CD14-positive monocyte (primary cell): Measurements from ENCODE around the gene ZBTB17. TPM values are rescaled to one million over a fixed set of nuclear protein-coding genes. Genes with fewer than 3 reads are reported as not detected.

ENCODE experiments used
- DNase-seq, 3 donors: peaks; one replicate each; pipeline ENCODE4 v3.0.0-alpha.2; 2011 to 2022
- H2AFZ ChIP-seq: 2 replicates; pipeline ENCODE4 v1.6.0; 2012; ENCODE audit warnings: mild to moderate bottlenecking, low read depth, low read length, inconsistent platforms; ENCODE audit not compliant: insufficient read depth, poor library complexity, severe bottlenecking
- H3K27ac ChIP-seq, 2 donors: 1 replicate in 1 of 2; 2 replicates in 1 of 2; pipeline ENCODE4 v1.5.1; 2012 to 2013; ENCODE audit warnings: low read length in 2 of 2, control low read depth in 1 of 2, inconsistent platforms in 1 of 2, low read depth in 1 of 2, mild to moderate bottlenecking in 1 of 2
- H3K27me3 ChIP-seq, 2 donors: one replicate each; pipeline versions ENCODE4 v1.6.0 to v1.6.1; 2011 to 2013; ENCODE audit warnings: low read length in 2 of 2; ENCODE audit not compliant: control insufficient read depth in 2 of 2, insufficient read depth in 2 of 2
- H3K36me3 ChIP-seq, 2 donors: replicated peaks in 1 of 2; 1 replicate in 1 of 2; 2 replicates in 1 of 2; pipeline versions ENCODE4 v1.5.1 to v1.6.1; 2012 to 2013; ENCODE audit warnings: low read length in 2 of 2, control low read depth in 1 of 2, inconsistent platforms in 1 of 2, mild to moderate bottlenecking in 1 of 2; ENCODE audit not compliant: insufficient read depth in 2 of 2, control insufficient read depth in 1 of 2
- H3K4me1 ChIP-seq, 2 donors: 1 replicate in 1 of 2; 2 replicates in 1 of 2; pipeline versions ENCODE4 v1.5.1 to v1.6.1; 2012 to 2013; ENCODE audit warnings: low read length in 2 of 2, control low read depth in 1 of 2, inconsistent platforms in 1 of 2, mild to moderate bottlenecking in 1 of 2, moderate library complexity in 1 of 2; ENCODE audit not compliant: insufficient read depth in 2 of 2, control insufficient read depth in 1 of 2
- H3K4me2 ChIP-seq: replicated peaks from 2 replicates; pipeline ENCODE3; 2012; ENCODE audit warnings: low read length, moderate library complexity, mild to moderate bottlenecking; ENCODE audit not compliant: poor library complexity, severe bottlenecking; ENCODE audit errors: extremely low read depth
- H3K4me3 ChIP-seq, 3 experiments: fragments of 200-600 bp in 1 of 3; sonication (generic) in 1 of 3; replicated peaks in 1 of 3; 1 replicate in 2 of 3; 2 replicates in 1 of 3; pipeline ENCODE4 v1.5.1; 2011 to 2013; ENCODE audit warnings: low read length in 3 of 3, mild to moderate bottlenecking in 3 of 3, control low read depth in 2 of 3, low read depth in 2 of 3, inconsistent platforms in 1 of 3, moderate library complexity in 1 of 3
- H3K79me2 ChIP-seq: 2 replicates; pipeline ENCODE4 v1.6.0; 2012; ENCODE audit warnings: mild to moderate bottlenecking, control low read depth, inconsistent platforms, low read length, moderate library complexity; ENCODE audit not compliant: insufficient read depth
- H3K9ac ChIP-seq: 2 replicates; pipeline ENCODE4 v1.6.0; 2017; ENCODE audit warnings: low read length, mild to moderate bottlenecking; ENCODE audit not compliant: insufficient read depth, poor library complexity, severe bottlenecking
- H3K9me3 ChIP-seq, 2 donors: replicated peaks in 1 of 2; 1 replicate in 1 of 2; 2 replicates in 1 of 2; pipeline versions ENCODE4 v1.5.1 to v1.6.1; 2012 to 2013; ENCODE audit warnings: low read length in 2 of 2, control low read depth in 1 of 2; ENCODE audit not compliant: control insufficient read depth in 1 of 2, insufficient read depth in 1 of 2
- H4K20me1 ChIP-seq: 2 replicates; pipeline ENCODE4 v1.6.0; 2012; ENCODE audit warnings: mild to moderate bottlenecking, low read length, control low read depth, moderate library complexity; ENCODE audit not compliant: insufficient read depth
- H3K27ac Mint-ChIP-seq, 7 donors: one replicate each; pipeline ENCODE4 v1.8.0; 2020; ENCODE audit warnings: mild to moderate bottlenecking in 7 of 7, mixed read lengths in 7 of 7, moderate library complexity in 6 of 7, inconsistent platforms in 2 of 7
- H3K27me3 Mint-ChIP-seq, 3 donors: one replicate each; pipeline ENCODE4 v1.8.0; 2021 to 2022; ENCODE audit warnings: low read depth in 3 of 3, mild to moderate bottlenecking in 3 of 3, mixed read lengths in 3 of 3, moderate library complexity in 3 of 3, inconsistent platforms in 1 of 3
- H3K36me3 Mint-ChIP-seq, 2 donors: one replicate each; pipeline ENCODE4 v1.8.0; 2020; ENCODE audit warnings: mixed read lengths in 2 of 2, inconsistent platforms in 1 of 2, mild to moderate bottlenecking in 1 of 2
- H3K4me1 Mint-ChIP-seq: one replicate; pipeline ENCODE4 v1.8.0; 2020; ENCODE audit warnings: mild to moderate bottlenecking, mixed read lengths
- H3K4me3 Mint-ChIP-seq, 2 donors: one replicate each; pipeline ENCODE4 v1.8.0; 2020; ENCODE audit warnings: mild to moderate bottlenecking in 2 of 2, mixed read lengths in 2 of 2, moderate library complexity in 1 of 2
- H3K9me3 Mint-ChIP-seq, 7 donors: one replicate each; pipeline ENCODE4 v1.8.0; 2020 to 2022; ENCODE audit warnings: mixed read lengths in 7 of 7, mild to moderate bottlenecking in 6 of 7, moderate library complexity in 6 of 7, inconsistent platforms in 2 of 7
- CTCF ChIP-seq: fragments of 200-600 bp; IDR thresholded peaks from one replicate; pipeline ENCODE4 v1.8.0; 2022; ENCODE audit warnings: antibody characterized with exemption, mild to moderate bottlenecking
- WGBS: methylation state at CpG from one replicate; pipeline ENCODE4 v1.1.5; 2013; ENCODE audit warnings: missing lambda C conversion rate; ENCODE audit not compliant: insufficient coverage; 5-methylcytosine and 5-hydroxymethylcytosine counted together
- intact Hi-C, 2 donors: fragments of 100-400 bp; cut with micrococcal nuclease; formaldehyde crosslinking; loops; one replicate each; pipeline versions ENCODE4 v1.15.0 to v1.15.1; 2023
- polyA plus RNA-seq, 3 donors: library from polyadenylated mRNA; depleted of rRNA in 1 of 3; unstranded in 2 of 3; stranded (reverse) in 1 of 3; fragments of 300-500 nt in 2 of 3; fragments of >200 nt in 1 of 3; fragmentation: Illumina TruSeq in 2 of 3; gene quantifications; 1 replicate in 2 of 3; 2 replicates in 1 of 3; pipeline ENCODE4 v1.2.3, GENCODE V29; 2012 to 2021

ZBTB17 gene
- polyA plus RNA-seq, 3 donors = 2.8 to 93.3 (median 7.6) TPM

- 9% methylated on average over 10 of the region's 18 CpGs for WGBS
- Histone ChIP-seq H3K79me2 (peaks cover 78% of the 10 kb centered on the region), H4K20me1 (peaks cover 61% of the 10 kb centered on the region), H2AFZ (no peak overlapping the region), H3K27me3 (no peaks in the 10 kb centered on the region), H3K9ac (peak overlapping the region; percentile 60), H3K4me1 (peaks cover 23 to 38% of the 10 kb centered on the region in 2 donors), H3K9me3 (peaks cover 0 to 4% of the 10 kb centered on the region in 2 donors), H3K27ac (peak overlapping the region; percentile 81 to 93), H3K4me2 (peak overlapping the region; percentile 33), H3K4me3 (peak overlapping the region in 1 of 3 experiments; percentile 19), H3K36me3 (peaks cover 27 to 43% of the 10 kb centered on the region in 2 donors)
- Mint-ChIP-seq H3K36me3 (peaks cover 53 to 73% of the 10 kb centered on the region in 2 donors), H3K4me3 (peak overlapping the region; percentile 9 to 14), H3K4me1 (peaks cover 39% of the 10 kb centered on the region), H3K27me3 (peaks cover 0 to 2% (median 0%) of the 10 kb centered on the region in 3 donors), H3K27ac (peak overlapping the region; percentile 81 to 97 (median 87)), H3K9me3 (peaks cover 0 to 1% (median 0%) of the 10 kb centered on the region in 7 donors)
- no peak for TF ChIP-seq CTCF
- intact Hi-C loops = loop anchor here in 1 of 2 donors (2.0 kb wide), 1 partner anchor 18 kb away; no protein-coding TSS in a partner anchor
- peak; percentile 91 to 95 (median 92) for DNase-seq
Observed at GRCh38 chr1:15966081-15966955, 9.6 kb downstream of the ZBTB17 start.

GRCh38 chr1:15965228-15965767, 10.6 kb downstream of the ZBTB17 start:
- no peak for DNase-seq
- peaks cover 23 to 38% of the 10 kb centered on the region in 2 donors for H3K4me1 ChIP-seq
- H3K36me3 ChIP-seq = peaks cover 24 to 40% of the 10 kb centered on the region in 2 donors
- Mint-ChIP-seq H3K4me1 (peaks cover 39% of the 10 kb centered on the region), H3K36me3 (peaks cover 49 to 66% of the 10 kb centered on the region in 2 donors), H3K27ac (peak overlapping the region in 6 of 7 donors; percentile 81 to 97 (median 87)), H3K4me3 (no peak overlapping the region), H3K27me3 (peaks cover 0 to 2% (median 0%) of the 10 kb centered on the region in 3 donors), H3K9me3 (peaks cover 0 to 1% (median 0%) of the 10 kb centered on the region in 7 donors)
- peaks cover 71% of the 10 kb centered on the region for H4K20me1 ChIP-seq
- H3K79me2 ChIP-seq = peaks cover 83% of the 10 kb centered on the region
- peak overlapping the region in 1 of 3 experiments; percentile 30 for H3K4me3 ChIP-seq
- H3K4me2 ChIP-seq = peak overlapping the region; percentile 33
- H3K9ac ChIP-seq = peak overlapping the region; percentile 12
- H2AFZ ChIP-seq = no peak overlapping the region
- peaks cover 0 to 4% of the 10 kb centered on the region in 2 donors for H3K9me3 ChIP-seq
- peak overlapping the region in 1 of 2 donors; percentile 93 for H3K27ac ChIP-seq
- no peak for TF ChIP-seq CTCF
- intact Hi-C loops = no loop called here
- 86% methylated on average over 2 of the region's 7 CpGs for WGBS
- no peaks in the 10 kb centered on the region for H3K27me3 ChIP-seq
